GM10266 (cell line): ENCODE results near the gene SBK3.

Source experiments
- DNase-seq: peaks from one replicate; pipeline ENCODE4 v3.0.0; 2012; ENCODE audit errors: extremely low spot score
- TF ChIP-seq, protein P1 (sequence below): IDR thresholded peaks from 2 replicates; pipeline ENCODE4 v1.5.1; 2012; ENCODE audit warnings: mild to moderate bottlenecking, low read depth; ENCODE audit not compliant: control insufficient read depth, insufficient read depth; ENCODE audit errors: missing control alignments

SBK3 gene

DNA sequence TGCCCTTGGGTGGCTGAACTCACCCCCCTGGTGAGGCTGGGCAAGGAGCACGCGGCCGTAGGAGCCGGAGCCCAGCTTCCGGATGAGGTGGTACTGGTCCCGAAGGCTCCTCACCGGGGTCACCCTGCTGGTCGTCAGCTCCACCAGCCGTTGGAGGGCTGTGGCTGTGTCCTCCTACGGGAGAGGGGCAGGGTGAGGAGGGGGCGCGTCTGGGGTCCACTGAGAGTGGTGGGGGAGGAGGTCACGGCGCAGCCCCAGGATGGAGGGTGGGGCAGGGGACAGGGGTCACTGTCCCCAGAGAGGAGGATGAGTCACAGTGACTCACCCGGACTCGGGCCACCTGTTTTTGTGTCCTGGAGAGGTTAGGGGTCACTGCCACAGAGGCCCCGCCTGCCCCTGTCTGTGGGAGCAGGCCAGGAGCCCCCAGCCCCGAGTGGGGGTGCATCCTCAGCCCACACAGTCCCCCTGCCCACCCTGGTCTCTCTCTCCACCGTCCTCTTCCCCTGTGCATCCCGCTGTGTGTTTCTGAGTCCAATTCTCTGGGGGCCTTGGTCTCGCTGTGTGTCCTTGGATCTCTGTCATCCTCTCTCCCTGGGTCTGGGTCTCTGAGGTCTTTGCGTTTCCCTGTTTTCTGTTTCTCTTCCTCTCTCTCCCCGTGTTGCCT, 435 bp downstream of the SBK3 start:
- TF ChIP-seq, protein P1, sequence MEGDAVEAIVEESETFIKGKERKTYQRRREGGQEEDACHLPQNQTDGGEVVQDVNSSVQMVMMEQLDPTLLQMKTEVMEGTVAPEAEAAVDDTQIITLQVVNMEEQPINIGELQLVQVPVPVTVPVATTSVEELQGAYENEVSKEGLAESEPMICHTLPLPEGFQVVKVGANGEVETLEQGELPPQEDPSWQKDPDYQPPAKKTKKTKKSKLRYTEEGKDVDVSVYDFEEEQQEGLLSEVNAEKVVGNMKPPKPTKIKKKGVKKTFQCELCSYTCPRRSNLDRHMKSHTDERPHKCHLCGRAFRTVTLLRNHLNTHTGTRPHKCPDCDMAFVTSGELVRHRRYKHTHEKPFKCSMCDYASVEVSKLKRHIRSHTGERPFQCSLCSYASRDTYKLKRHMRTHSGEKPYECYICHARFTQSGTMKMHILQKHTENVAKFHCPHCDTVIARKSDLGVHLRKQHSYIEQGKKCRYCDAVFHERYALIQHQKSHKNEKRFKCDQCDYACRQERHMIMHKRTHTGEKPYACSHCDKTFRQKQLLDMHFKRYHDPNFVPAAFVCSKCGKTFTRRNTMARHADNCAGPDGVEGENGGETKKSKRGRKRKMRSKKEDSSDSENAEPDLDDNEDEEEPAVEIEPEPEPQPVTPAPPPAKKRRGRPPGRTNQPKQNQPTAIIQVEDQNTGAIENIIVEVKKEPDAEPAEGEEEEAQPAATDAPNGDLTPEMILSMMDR: no peak
- no peak for DNase-seq

DNA sequence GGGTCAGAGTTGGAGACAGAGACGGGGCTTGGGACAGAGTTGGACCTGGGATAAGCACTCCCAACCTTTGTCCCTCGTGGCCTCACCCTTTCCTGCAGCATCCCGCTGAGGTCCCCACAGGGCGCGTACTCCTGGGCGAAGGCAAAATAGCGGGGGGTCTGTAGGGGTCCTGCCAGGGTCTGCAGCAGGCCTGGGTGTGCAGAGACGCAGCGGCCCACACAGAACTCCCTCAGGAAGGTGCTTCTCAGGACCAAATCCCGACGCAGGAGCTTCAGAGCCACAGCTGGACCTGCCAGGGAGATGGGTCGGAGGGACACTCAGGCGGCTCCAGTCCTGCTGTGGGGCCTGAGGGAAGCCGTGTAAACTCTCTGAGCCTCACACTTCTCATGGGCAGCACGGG, 1.3 kb downstream of the SBK3 start:
- TF ChIP-seq, protein P1: no peak
- no peak for DNase-seq

DNA sequence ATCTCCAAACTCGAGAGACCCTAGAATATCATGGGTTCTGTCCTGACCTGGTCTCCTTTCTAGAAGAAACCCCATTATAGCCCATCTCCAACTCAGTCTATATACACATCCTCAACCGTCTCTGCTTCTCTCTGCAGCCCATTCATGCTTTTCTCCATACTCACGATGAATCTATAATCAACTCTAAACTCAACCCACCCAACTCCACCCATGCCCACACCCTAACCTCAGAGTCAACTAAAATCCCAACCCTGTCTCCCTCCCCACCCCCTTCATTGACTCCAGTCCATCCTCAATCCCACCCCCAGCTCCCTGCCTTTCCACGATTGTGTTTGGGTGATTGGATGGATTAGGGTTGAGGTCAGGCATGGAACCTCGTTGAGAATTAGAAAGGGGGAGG, 1.8 kb downstream of the SBK3 start:
- no peak for DNase-seq
- TF ChIP-seq, protein P1: no peak

DNA sequence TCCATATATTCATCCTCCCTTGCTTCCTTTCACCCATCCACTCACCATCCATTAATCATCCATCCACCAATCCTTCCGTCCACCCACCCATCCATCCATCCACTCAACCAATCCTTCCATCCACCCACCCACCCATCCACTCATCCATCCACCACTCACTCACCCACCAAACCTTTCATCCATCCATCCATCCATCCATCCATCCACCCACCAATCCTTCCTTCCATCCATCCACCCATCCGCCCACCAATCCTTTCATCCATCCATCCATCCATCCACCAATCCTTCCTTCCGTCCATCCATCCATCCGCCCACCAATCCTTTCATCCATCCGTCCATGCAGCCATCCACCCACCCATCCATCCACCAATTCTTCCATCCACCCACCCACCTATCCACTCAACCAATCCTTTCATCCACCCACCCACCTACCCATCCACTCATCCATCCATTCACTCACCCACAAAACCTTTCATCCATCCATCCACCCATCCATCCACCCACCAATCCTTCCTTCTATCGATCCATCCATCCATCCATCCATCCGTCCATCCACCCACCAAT, 3.0 kb downstream of the SBK3 start:
- no peak for DNase-seq
- TF ChIP-seq, protein P1: no peak

DNA sequence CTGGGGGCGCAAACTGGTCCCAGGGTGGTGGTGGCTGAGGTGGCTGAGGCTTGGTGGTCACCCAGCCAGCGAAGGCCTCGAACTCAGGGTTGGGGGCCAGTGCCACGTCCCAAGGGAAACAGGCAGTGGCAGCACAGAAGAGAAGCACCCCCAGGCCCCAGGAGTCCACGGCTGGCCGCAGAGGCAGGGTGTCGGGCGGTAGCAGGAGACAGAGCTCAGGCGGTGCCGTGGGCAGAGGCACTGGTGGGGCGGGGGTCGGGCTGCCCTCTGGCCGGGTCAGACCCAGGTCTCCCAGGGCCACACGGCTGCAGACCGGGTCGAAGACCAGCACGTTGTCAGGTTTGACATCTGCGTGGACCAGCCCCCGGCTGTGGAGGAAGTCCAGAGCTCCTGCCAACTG, 4.3 kb downstream of the SBK3 start:
- DNase-seq: no peak
- TF ChIP-seq, protein P1: no peak

DNA sequence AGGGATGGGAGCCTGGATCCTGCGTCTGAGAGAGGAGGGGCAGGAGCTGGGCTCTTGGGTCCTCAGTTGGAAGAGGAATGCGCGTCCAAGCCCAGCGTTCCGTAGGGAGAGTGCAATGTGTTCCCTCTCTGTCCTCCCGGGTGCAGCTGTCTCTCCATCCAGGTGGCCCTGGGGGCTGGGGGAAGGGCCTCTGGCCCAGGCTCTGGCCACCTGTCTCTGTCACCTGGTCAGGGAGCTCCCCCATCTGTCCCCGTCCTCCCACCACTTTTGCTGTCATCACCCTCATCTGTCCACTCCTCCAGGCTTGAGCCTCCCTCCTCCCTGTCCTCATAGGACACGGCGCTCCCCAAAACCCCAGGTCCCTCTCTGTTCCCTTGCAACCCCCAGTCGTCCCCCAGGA, 4.7 kb downstream of the SBK3 start:
- DNase-seq: no peak
- TF ChIP-seq, protein P1: no peak
